Activated naive CD8-positive, alpha-beta T cell treated with anti-CD3 and anti-CD28 coated beads, Interleukin-2, amount 50 U/mL, for 24 hours (primary cell): Measurements from ENCODE around the gene LMLN.
A peak's percentile ranks its signal among the peaks of the same experiment; 100 is the strongest.
"Not testable (repeated sequence)": the region's sequence is repeated elsewhere in the genome, so short reads cannot be mapped to it uniquely, and the experiment has no call there.

ENCODE experiments used
- ATAC-seq: fragments of 150-1000 bp; cut with Tn5 transposase; one replicate; pipeline ENCODE4 v1.10.0; 2021
- DNase-seq: peaks from one replicate; pipeline ENCODE4 v3.0.0; 2021
- H3K27ac Mint-ChIP-seq: one replicate; pipeline ENCODE4 v1.8.0; 2021; ENCODE audit warnings: mild to moderate bottlenecking, mixed read lengths
- H3K27me3 Mint-ChIP-seq: one replicate; pipeline ENCODE4 v1.8.0; 2021; ENCODE audit warnings: mixed read lengths
- H3K36me3 Mint-ChIP-seq: one replicate; pipeline ENCODE4 v1.8.0; 2021; ENCODE audit warnings: low read depth, mixed read lengths
- H3K4me1 Mint-ChIP-seq: one replicate; pipeline ENCODE4 v1.8.0; 2021; ENCODE audit warnings: mixed read lengths
- H3K4me3 Mint-ChIP-seq: one replicate; pipeline ENCODE4 v1.8.0; 2021; ENCODE audit warnings: mild to moderate bottlenecking, moderate library complexity, mixed read lengths
- H3K9me3 Mint-ChIP-seq: one replicate; pipeline ENCODE4 v1.8.0; 2021; ENCODE audit warnings: mixed read lengths

Gene LMLN

DNA sequence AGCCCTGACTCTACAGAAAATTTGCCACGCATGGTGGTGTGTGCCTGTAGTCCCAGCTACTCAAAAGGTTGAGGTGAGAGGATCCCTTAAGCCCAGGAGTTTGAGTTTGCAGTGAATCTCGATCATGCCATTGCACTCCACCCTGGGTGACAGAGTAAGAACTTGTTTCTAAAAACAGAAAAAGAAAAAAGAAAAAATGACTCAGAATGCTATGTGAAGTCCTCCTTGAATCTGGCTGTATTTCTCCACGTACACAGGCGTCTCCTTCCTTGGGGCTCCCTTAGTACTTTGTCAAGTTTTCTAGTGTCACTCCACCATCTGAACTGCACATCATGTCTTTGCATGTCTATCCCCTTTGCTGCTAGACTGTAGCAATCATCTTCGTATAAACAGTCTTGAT is 104.4 kb downstream of the LMLN start:
- no peaks in the 10 kb centered on the region for H3K27me3 Mint-ChIP-seq
- ATAC-seq (no peak), DNase-seq (no peak)
- no peak overlapping the region for H3K27ac Mint-ChIP-seq
- H3K4me3 Mint-ChIP-seq: no peak overlapping the region
- H3K9me3 Mint-ChIP-seq: no peaks in the 10 kb centered on the region
- H3K4me1 Mint-ChIP-seq: peaks cover 18% of the 10 kb centered on the region
- peaks cover 15% of the 10 kb centered on the region for H3K36me3 Mint-ChIP-seq

DNA sequence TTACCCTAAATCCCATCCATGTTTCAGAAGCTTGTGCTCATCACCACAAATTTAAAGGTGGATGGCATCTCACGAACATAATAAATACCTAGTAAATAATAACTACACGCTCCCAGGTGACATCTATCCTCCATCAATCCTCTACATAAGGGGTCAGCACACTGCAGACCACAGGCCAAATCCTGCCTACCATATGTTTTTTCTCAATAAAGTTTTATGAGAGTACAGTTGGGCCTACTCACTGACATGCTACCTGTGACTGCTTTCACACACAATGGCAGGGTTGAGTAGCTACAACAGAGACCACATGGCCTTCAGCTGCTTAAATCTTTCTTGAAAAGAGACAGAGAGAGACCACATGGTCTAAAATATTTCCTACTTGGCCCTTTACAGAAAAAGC is 105.9 kb downstream of the LMLN start:
- Mint-ChIP-seq H3K4me3 (no peak overlapping the region), H3K4me1 (peaks cover 20% of the 10 kb centered on the region), H3K27me3 (no peaks in the 10 kb centered on the region), H3K27ac (no peak overlapping the region), H3K9me3 (no peaks in the 10 kb centered on the region), H3K36me3 (peaks cover 15% of the 10 kb centered on the region)
- no peak for ATAC-seq
- DNase-seq: no peak

GRCh38 chr3:198067416-198067815 is 107.4 kb downstream of the LMLN start:
- ATAC-seq (no peak), DNase-seq (no peak)
- H3K36me3 Mint-ChIP-seq: peaks cover 15% of the 10 kb centered on the region
- peaks cover 28% of the 10 kb centered on the region for H3K4me1 Mint-ChIP-seq
- H3K27me3 Mint-ChIP-seq: no peaks in the 10 kb centered on the region
- no peak overlapping the region for H3K4me3 Mint-ChIP-seq
- no peaks in the 10 kb centered on the region for H3K9me3 Mint-ChIP-seq
- no peak overlapping the region for H3K27ac Mint-ChIP-seq

DNA sequence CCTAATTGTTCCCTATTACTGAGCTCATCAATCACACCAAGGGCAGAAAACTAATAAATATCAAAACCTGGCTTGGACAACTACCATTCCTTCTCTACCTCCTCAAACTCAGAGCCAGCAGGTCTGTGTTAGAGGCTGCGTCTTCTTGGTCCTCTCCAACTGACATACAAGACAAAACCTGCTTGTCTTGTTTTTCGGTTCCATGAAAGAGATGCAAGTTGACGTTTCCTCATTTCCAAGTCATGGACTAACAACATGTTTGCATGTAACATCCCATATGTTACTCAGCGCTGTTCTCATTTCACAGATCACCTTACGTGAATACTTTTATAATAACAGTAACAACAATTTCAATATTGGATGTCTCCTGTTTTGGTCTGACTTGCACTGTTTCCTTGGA is 110.9 kb downstream of the LMLN start:
- Mint-ChIP-seq H3K27ac (peak overlapping the region; percentile 95), H3K4me3 (no peak overlapping the region), H3K36me3 (peaks cover 17% of the 10 kb centered on the region), H3K4me1 (peaks cover 35% of the 10 kb centered on the region), H3K27me3 (peaks cover 4% of the 10 kb centered on the region), H3K9me3 (no peaks in the 10 kb centered on the region)
- DNase-seq (no peak), ATAC-seq (no peak)

DNA sequence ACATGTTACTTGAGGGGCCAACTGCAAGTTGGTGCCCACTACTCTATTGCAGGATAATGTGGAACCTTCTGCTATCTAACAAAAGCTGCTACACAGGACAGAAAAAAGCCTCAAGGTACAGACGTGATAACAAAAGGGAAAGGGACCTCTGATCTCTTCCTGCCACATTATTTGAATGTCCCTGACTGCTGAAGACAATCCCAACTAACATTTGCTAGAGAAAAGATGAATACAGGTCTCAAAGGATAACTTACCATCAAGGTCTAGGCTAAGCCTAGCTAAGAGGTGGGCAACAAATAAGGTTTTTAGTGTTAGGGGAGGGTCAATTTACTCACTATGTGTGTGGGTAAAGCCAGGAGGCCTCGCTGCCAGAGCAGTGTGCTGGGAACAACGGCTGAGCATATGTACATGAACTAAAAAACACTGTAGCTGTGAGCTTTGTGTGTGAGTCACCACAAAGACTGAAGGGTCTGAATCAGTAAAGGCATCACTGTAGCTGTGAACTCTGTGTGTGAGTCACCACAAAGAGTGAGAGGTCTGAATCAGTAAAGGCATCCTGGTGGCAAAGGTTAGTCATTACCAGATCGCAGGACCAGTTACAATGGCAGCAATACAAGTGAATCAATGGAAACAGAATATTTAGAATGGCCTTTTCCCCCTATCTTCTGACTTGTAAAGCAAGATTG is 111.7 kb downstream of the LMLN start:
- Mint-ChIP-seq H3K9me3 (no peaks in the 10 kb centered on the region), H3K36me3 (peaks cover 18% of the 10 kb centered on the region), H3K27me3 (peaks cover 10% of the 10 kb centered on the region), H3K4me1 (peaks cover 42% of the 10 kb centered on the region), H3K4me3 (peak overlapping the region; percentile 50), H3K27ac (peak overlapping the region; percentile 95)
- DNase-seq (peak; percentile 51), ATAC-seq (peak; percentile 100)

GRCh38 chr3:198076722-198077308 is 116.8 kb downstream of the LMLN start:
- Mint-ChIP-seq H3K27me3 (peaks cover 17% of the 10 kb centered on the region), H3K27ac (no peak overlapping the region), H3K36me3 (peaks cover 15% of the 10 kb centered on the region), H3K4me1 (peaks cover 39% of the 10 kb centered on the region), H3K4me3 (no peak overlapping the region), H3K9me3 (no peaks in the 10 kb centered on the region)
- DNase-seq (no peak), ATAC-seq (no peak)

DNA sequence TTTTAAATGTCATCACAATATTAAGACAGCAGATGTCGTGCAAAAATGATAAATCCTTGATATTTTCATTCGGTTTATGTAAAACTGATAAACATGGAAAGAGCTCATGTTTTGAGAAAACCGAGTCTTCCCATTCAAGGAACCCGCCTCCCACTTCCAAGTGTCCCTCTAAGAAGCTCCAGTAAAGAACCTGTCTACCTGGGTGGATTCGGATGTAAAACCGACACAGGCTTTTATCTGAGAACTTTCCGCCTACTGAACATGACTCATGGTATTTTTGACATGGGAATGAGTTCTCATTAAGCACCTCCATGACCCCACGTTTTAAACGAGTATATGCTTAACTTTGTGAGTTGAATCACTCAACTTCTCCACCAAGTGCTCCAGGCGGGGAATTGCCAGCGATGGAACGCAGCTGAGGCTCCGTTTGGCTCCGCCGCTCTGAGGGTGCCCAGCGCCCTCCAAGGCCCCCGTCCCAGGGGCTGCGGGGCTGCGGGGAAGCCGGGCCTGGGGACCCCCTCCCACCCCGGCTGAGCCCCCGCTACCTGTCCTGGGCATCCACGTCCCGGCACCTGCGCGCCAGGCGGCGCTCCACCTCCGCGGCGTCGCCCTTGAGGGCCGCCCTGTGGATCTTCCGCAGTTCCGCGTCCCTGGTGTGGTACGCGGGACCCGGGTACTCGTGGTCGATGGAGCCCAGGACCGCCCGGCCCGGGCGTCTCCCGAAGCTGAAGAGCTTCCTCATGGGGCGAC is 119.9 kb downstream of the LMLN start:
- Mint-ChIP-seq H3K36me3 (peaks cover 11% of the 10 kb centered on the region), H3K27me3 (peaks cover 38% of the 10 kb centered on the region), H3K4me3 (peak overlapping the region; percentile 81), H3K4me1 (peaks cover 28% of the 10 kb centered on the region), H3K9me3 (peaks cover 8% of the 10 kb centered on the region), H3K27ac (peak overlapping the region; percentile 88)
- ATAC-seq: peak; percentile 80
- DNase-seq: peak; percentile 51

DNA sequence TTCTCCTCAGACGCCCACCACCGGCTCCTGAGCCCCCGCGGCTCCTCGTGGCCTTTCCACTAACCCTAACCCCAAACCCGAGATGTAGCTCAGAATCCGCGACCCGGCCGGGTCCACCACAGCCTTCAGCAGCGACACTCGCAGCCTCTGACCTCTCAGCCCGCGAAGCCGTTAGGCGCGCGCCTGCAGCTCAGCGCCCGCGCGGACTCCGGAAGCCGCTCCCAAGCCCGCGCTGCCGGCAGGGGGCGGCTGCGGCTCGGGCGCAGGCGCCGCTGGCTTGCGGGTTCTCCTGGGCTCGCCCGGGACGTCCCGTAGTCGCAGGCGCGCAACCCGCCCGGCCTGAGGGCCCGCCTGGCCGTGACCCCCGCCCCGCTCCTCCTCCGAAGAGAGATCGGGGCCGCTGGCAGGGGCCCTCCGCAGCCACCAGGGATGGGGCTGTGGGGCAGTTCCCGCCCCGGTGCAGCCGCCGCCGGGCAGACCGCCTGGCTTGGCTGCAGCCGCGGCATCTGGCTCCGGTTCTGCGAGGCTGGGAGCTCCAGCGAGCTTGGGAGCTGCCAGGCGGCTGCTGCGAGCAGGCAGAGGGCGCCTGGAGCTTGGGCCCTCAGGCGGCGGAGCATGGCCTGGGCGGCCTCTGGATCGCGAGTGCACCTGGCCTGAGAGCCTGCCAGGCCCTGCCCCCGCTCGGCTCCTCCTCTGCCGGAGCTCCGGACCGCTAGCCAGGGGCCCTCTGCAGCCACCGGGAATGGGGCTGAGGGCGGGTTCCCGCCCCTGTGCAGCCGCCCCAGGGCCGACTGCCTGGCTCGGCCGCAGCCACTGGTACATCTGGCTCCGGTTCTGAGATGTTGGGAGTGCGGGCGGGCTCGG is 120.7 kb downstream of the LMLN start:
- H3K27ac Mint-ChIP-seq: peak overlapping the region; percentile 88
- peak overlapping the region; percentile 81 for H3K4me3 Mint-ChIP-seq
- peaks cover 43% of the 10 kb centered on the region for H3K27me3 Mint-ChIP-seq
- peak; percentile 85 for ATAC-seq
- DNase-seq: peak; percentile 86
- H3K36me3 Mint-ChIP-seq: peaks cover 11% of the 10 kb centered on the region
- H3K9me3 Mint-ChIP-seq: peaks cover 8% of the 10 kb centered on the region
- peaks cover 26% of the 10 kb centered on the region for H3K4me1 Mint-ChIP-seq

GRCh38 chr3:198081421-198081844 is 121.4 kb downstream of the LMLN start:
- Mint-ChIP-seq H3K4me3 (no peak overlapping the region), H3K36me3 (peaks cover 9% of the 10 kb centered on the region), H3K4me1 (peaks cover 20% of the 10 kb centered on the region), H3K9me3 (peaks cover 8% of the 10 kb centered on the region), H3K27ac (no peak overlapping the region), H3K27me3 (peaks cover 43% of the 10 kb centered on the region)
- ATAC-seq: no peak
- no peak for DNase-seq

GRCh38 chr3:198082226-198082625 is 122.2 kb downstream of the LMLN start:
- not testable (repeated sequence) for DNase-seq, H3K27ac Mint-ChIP-seq, H3K36me3 Mint-ChIP-seq, ATAC-seq, H3K9me3 Mint-ChIP-seq
- peak overlapping the region; percentile 46 for H3K4me3 Mint-ChIP-seq
- H3K27me3 Mint-ChIP-seq: peaks cover 45% of the 10 kb centered on the region
- peaks cover 15% of the 10 kb centered on the region for H3K4me1 Mint-ChIP-seq

GRCh38 chr3:198088421-198088955 is 128.5 kb downstream of the LMLN start:
- H3K9me3 Mint-ChIP-seq: peaks cover 16% of the 10 kb centered on the region
- ATAC-seq (no peak), DNase-seq (no peak)
- H3K4me3 Mint-ChIP-seq: no peak overlapping the region
- peaks cover 5% of the 10 kb centered on the region for H3K36me3 Mint-ChIP-seq
- peaks cover 68% of the 10 kb centered on the region for H3K27me3 Mint-ChIP-seq
- no peaks in the 10 kb centered on the region for H3K4me1 Mint-ChIP-seq
- H3K27ac Mint-ChIP-seq: no peak overlapping the region

GRCh38 chr3:198090795-198091332 is 130.8 kb downstream of the LMLN start:
- H3K27ac Mint-ChIP-seq: no peak overlapping the region
- DNase-seq (no peak), ATAC-seq (no peak)
- peaks cover 2% of the 10 kb centered on the region for H3K36me3 Mint-ChIP-seq
- H3K4me1 Mint-ChIP-seq: no peaks in the 10 kb centered on the region
- no peak overlapping the region for H3K4me3 Mint-ChIP-seq
- H3K27me3 Mint-ChIP-seq: peaks cover 56% of the 10 kb centered on the region
- peaks cover 14% of the 10 kb centered on the region for H3K9me3 Mint-ChIP-seq

DNA sequence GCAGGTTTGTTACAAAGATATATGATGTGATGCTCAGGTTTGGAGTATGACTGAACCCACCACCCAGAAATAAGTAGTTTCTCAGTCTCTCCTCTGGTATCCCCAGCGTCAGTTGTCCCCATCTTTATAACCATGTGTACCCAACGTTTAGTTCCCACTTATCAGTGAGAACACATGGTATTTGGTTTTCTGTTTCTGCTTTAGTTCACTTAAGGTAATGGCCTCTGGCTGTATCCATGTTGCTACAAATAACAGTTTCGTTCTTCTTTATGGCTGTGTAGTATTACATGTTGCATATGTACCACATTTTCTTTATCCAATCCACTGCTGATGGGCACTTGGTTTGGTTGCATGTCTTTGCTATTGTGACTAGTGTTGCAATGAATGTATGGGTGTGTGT is 132.3 kb downstream of the LMLN start:
- DNase-seq (no peak), ATAC-seq (no peak)
- Mint-ChIP-seq H3K4me3 (no peak overlapping the region), H3K4me1 (no peaks in the 10 kb centered on the region), H3K36me3 (peaks cover 2% of the 10 kb centered on the region), H3K27me3 (peaks cover 45% of the 10 kb centered on the region), H3K9me3 (peaks cover 22% of the 10 kb centered on the region), H3K27ac (no peak overlapping the region)
